Measurements from ENCODE around the gene SETD6. TPM values are rescaled to one million over a fixed set of nuclear protein-coding genes. Genes with fewer than 3 reads are reported as not detected.
A peak's percentile ranks its signal among the peaks of the same experiment; 100 is the strongest.

The SETD6 gene
- total and polyA plus RNA-seq, 7 donors = 3.6 to 23.5 (median 15.5) TPM

DNA sequence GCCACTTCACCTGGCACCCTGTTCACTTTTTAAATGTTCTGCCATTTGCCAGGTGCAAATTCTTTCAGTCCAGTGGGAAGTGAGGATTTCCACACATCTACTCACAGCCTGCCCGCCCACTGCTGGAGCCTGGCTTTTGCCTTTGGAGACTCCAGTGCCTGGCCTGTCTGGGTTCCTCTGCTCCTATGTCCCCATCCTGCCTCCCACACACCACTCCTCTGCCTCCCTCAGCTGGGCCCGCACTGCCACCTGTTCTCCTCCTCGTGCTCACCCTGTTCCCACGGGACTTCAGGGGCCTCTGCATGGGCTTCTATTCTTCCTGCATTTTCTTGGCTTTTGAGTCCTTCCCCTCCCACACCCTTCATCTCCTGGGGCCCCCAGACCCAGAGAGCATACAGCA, 23.3 kb upstream of the SETD6 start:
- no peak overlapping the region for H3K27ac ChIP-seq
- no peaks in the 10 kb centered on the region for H3K36me3 ChIP-seq
- H3K27me3 ChIP-seq = peaks cover 0 to under 1% (median 0%) of the 10 kb centered on the region in 3 donors
- TF ChIP-seq, protein P1, sequence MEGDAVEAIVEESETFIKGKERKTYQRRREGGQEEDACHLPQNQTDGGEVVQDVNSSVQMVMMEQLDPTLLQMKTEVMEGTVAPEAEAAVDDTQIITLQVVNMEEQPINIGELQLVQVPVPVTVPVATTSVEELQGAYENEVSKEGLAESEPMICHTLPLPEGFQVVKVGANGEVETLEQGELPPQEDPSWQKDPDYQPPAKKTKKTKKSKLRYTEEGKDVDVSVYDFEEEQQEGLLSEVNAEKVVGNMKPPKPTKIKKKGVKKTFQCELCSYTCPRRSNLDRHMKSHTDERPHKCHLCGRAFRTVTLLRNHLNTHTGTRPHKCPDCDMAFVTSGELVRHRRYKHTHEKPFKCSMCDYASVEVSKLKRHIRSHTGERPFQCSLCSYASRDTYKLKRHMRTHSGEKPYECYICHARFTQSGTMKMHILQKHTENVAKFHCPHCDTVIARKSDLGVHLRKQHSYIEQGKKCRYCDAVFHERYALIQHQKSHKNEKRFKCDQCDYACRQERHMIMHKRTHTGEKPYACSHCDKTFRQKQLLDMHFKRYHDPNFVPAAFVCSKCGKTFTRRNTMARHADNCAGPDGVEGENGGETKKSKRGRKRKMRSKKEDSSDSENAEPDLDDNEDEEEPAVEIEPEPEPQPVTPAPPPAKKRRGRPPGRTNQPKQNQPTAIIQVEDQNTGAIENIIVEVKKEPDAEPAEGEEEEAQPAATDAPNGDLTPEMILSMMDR (IDR thresholded peaks at IDR 0.05) = no peak
- TF ChIP-seq EP300 (IDR thresholded peaks at IDR 0.05) (no peak), POLR2A (IDR thresholded peaks at IDR 0.05) (no peak), POLR2AphosphoS5 (IDR thresholded peaks at IDR 0.05) (no peak)
- intact Hi-C loops (cut with DNase I) = no loop called here
- H3K4me1 ChIP-seq = peaks cover 0 to 18% (median 6%) of the 10 kb centered on the region in 4 donors
- no peak for DNase-seq
- WGBS, 2 donors = 53 to 64% methylated on average over 4 of the region's 4 CpGs
- H3K9me3 ChIP-seq = no peaks in the 10 kb centered on the region
- H3K4me3 ChIP-seq = no peak overlapping the region

DNA sequence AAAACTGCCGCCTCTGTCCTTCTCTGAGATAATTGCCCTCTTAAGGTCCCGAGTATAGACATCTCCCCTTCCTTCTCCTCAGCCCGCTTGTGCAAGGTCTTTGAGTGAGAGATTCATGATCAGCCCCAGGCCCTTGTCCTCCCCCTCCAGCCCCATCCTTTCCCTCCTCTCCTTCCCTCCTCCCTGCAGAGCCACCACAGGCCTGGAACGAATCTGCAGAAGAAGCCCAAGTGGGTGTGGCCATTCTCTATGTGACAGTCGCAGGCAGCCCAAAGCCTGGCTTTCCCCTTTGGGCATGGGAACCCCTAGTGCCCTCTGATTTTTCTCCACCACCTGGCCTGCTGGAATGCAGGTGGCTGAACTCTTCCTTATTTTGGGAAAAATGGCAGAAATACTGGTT, 22.6 kb upstream of the SETD6 start:
- H3K4me3 ChIP-seq = no peak overlapping the region
- intact Hi-C loops (cut with DNase I) = no loop called here
- DNase-seq = no peak
- H3K9me3 ChIP-seq = no peaks in the 10 kb centered on the region
- 9 to 55% methylated on average over 5 of the region's 5 CpGs for WGBS, 2 donors
- no peak for TF ChIP-seq EP300 (IDR thresholded peaks at IDR 0.05)
- TF ChIP-seq, protein P1 (IDR thresholded peaks at IDR 0.05) = no peak
- no peak for TF ChIP-seq POLR2A (IDR thresholded peaks at IDR 0.05)
- no peak for TF ChIP-seq POLR2AphosphoS5 (IDR thresholded peaks at IDR 0.05)
- H3K27me3 ChIP-seq = no peaks in the 10 kb centered on the region
- no peak overlapping the region for H3K27ac ChIP-seq
- H3K4me1 ChIP-seq = peaks cover 0 to 12% (median 2%) of the 10 kb centered on the region in 4 donors
- no peaks in the 10 kb centered on the region for H3K36me3 ChIP-seq

DNA sequence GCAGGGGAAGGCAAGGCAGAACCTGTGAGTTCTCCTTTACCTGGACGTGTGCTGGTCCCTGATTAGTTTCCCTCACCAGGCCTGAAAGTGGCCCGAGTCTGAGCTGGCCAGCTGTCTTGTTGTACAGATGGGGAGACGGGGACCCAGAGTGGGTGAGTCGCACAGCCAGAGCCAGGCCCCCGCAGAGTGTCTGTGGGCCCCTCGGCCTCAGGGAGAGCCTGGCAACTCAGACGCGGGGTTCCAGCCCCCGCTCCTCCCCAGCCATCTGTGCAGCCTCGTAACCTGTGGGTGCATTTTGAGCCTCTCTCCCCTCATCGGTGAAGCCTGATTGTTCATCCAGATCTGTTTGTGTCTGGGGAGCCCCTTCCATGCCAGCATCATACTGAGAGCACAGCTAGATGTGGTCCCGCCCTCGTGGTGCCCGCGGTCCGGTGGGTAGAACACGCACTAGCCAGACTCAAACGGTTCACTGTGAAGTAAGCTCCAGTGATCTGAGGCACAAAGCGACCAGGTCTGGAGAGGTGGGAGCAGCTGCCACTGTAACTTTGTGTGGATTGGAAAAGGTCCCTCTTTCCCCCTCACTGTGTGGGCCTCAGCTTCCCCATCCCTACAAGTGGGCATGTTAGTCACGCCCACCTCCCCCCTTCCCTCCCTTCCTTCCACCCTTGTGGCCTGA, 21.4 kb upstream of the SETD6 start:
- no peaks in the 10 kb centered on the region for H3K9me3 ChIP-seq
- WGBS, 2 donors = 79 to 83% methylated on average over 20 of the region's 20 CpGs
- DNase-seq = no peak
- TF ChIP-seq POLR2A (IDR thresholded peaks at IDR 0.05) (no peak), EP300 (IDR thresholded peaks at IDR 0.05) (no peak), POLR2AphosphoS5 (IDR thresholded peaks at IDR 0.05) (no peak)
- TF ChIP-seq, protein P1 (IDR thresholded peaks at IDR 0.05) = no peak
- no peak overlapping the region for H3K27ac ChIP-seq
- no peaks in the 10 kb centered on the region for H3K36me3 ChIP-seq
- H3K4me3 ChIP-seq = no peak overlapping the region
- intact Hi-C loops (cut with DNase I) = no loop called here
- no peaks in the 10 kb centered on the region for H3K27me3 ChIP-seq
- H3K4me1 ChIP-seq = peaks cover 0 to 9% (median 0%) of the 10 kb centered on the region in 4 donors

DNA sequence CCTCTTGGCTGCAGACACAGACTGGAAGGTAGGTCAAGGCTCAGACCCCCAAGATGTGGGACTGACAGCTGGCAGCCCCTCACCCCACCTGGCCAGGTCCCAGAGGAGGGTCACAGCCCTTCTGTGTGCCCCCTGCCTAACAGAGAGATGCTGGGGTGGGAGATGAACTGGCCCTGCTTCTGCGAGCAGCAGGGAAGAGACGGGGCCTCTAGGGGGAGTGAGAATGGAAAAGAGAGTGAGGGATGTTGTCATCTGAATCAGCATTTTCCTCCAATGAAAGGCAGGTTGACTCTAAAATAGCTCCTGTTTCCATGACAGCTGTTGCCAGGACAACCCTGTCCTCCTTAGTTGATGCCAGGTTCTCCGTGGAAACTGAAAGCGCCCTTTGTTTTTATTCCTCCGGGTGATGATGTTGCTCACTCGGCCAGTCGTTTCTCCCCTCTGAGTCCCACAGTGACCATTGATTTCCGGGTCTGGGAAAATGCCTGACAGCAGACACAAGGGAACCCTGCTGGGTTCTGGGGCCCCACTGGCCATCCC, 20.3 kb upstream of the SETD6 start:
- Histone ChIP-seq H3K4me1 (peaks cover 0 to 11% (median 3%) of the 10 kb centered on the region in 4 donors), H3K9me3 (no peaks in the 10 kb centered on the region), H3K27ac (peak overlapping the region in 3 of 4 donors; percentile 28 to 60 (median 52)), H3K4me3 (no peak overlapping the region), H3K36me3 (no peaks in the 10 kb centered on the region), H3K27me3 (peaks cover under 1 to 6% (median under 1%) of the 10 kb centered on the region in 3 donors)
- peak; percentile 83 for DNase-seq
- WGBS, 2 donors = 1 to 2% methylated on average over 8 of the region's 8 CpGs
- TF ChIP-seq EP300 (IDR thresholded peaks at IDR 0.05) (no peak), POLR2AphosphoS5 (IDR thresholded peaks at IDR 0.05) (no peak)
- TF ChIP-seq, protein P1 (IDR thresholded peaks at IDR 0.05) = peak in 1 of 4 experiments; percentile 17
- intact Hi-C loops (cut with DNase I) = no loop called here
